ENCODE data around the gene PMPCA.

PMPCA gene

GRCh38 chr9:136410500-136411287 lies at the start of gene PMPCA, which contains the start of gene ENTR1:
PMPCA (plus strand) TSS chr9:136410658; CDS start chr9:136410669, 11 bp downstream.
ENTR1 (minus strand) TSS chr9:136410614; CDS start chr9:136410397, 217 bp downstream.
- peak; percentile 66 for DNase-seq (ENCODE audit: low read depth)

GRCh38 chr9:136361047-136361753 lies 49.3 kb upstream of the PMPCA start:
- no peak for DNase-seq (ENCODE audit: low read depth)

- DNase-seq (ENCODE audit: low read depth): no peak
Measured at GRCh38 chr9:136361754-136362449, 48.6 kb upstream of the PMPCA start.

GRCh38 chr9:136362450-136362784 lies 48.0 kb upstream of the PMPCA start:
- DNase-seq (ENCODE audit: low read depth): no peak

- DNase-seq (ENCODE audit: low read depth): peak; percentile 92
Measured at GRCh38 chr9:136363106-136363948, 47.1 kb upstream of the PMPCA start, which contains the start of gene DNLZ. DNLZ (minus strand) TSS chr9:136363744; CDS start chr9:136363714, 30 bp downstream.

GRCh38 chr9:136363949-136364748 lies 46.3 kb upstream of the PMPCA start:
- DNase-seq (ENCODE audit: low read depth): no peak

GRCh38 chr9:136364942-136365774 lies 45.3 kb upstream of the PMPCA start:
- DNase-seq (ENCODE audit: low read depth): no peak

GRCh38 chr9:136365775-136366222 lies 44.7 kb upstream of the PMPCA start:
- DNase-seq (ENCODE audit: low read depth): no peak

- no peak for DNase-seq (ENCODE audit: low read depth)
Measured at GRCh38 chr9:136366826-136367225, 43.6 kb upstream of the PMPCA start.

GRCh38 chr9:136367296-136368145 lies 42.9 kb upstream of the PMPCA start:
- DNase-seq (ENCODE audit: low read depth): no peak

GRCh38 chr9:136368190-136368589 lies 42.3 kb upstream of the PMPCA start:
- DNase-seq (ENCODE audit: low read depth): no peak

- DNase-seq (ENCODE audit: low read depth): no peak
Measured at GRCh38 chr9:136370037-136370436, 40.4 kb upstream of the PMPCA start.

- DNase-seq (ENCODE audit: low read depth): no peak
Measured at GRCh38 chr9:136370687-136371532, 39.5 kb upstream of the PMPCA start.

GRCh38 chr9:136371533-136371880 lies 39.0 kb upstream of the PMPCA start:
- DNase-seq (ENCODE audit: low read depth): no peak

GRCh38 chr9:136372006-136372405 lies 38.5 kb upstream of the PMPCA start:
- no peak for DNase-seq (ENCODE audit: low read depth)

- peak; percentile 64 for DNase-seq (ENCODE audit: low read depth)
Measured at GRCh38 chr9:136372561-136373299, 37.7 kb upstream of the PMPCA start.

Measured in GM04504 (cell line).